Vagina (tissue), 2 donors: ENCODE measurements around the gene RFLNA.

Experiments used
- POLR2A ChIP-seq, 2 donors: fragments of 450-650 bp; IDR thresholded peaks; one replicate each; pipeline ENCODE4 v1.6.1; 2017; ENCODE audit warnings: antibody characterized with exemption in 2 of 2, mild to moderate bottlenecking in 2 of 2, moderate library complexity in 2 of 2
- POLR2AphosphoS5 ChIP-seq, 2 donors: sonication (generic); formaldehyde crosslinking; IDR thresholded peaks; one replicate each; pipeline ENCODE4 v1.9.0; 2017; ENCODE audit warnings: antibody characterized with exemption in 2 of 2, mild to moderate bottlenecking in 2 of 2, low read depth in 1 of 2; ENCODE audit not compliant: insufficient read depth in 1 of 2
- TF ChIP-seq, protein P1 (sequence below), 3 experiments: fragments of 450-650 bp in 2 of 3; fragments of 200-600 bp in 1 of 3; sonication (generic) in 1 of 3; IDR thresholded peaks; one replicate each; pipeline ENCODE4 v1.5.1; 2017 to 2019; ENCODE audit warnings: antibody characterized with exemption in 3 of 3, mild to moderate bottlenecking in 2 of 3, moderate library complexity in 2 of 3

DNA sequence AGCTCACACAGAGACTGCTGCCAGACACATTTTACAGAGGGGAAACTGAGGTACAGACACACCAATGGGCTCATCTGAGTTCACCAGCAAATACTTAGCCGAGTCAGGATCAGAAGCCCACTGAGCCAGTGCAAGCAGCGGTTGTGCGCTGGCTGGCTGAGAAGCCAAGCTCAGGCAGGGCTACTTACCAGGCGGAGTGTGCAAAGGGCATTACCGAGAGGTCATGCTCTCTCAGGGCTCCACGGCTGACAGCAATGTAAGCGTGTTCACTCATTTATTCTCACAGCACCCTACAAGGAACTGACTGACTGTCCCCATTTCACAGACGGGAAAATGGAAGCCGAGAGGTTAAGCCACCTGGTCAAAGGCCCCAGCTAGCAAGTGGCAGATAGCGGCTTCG is 63.7 kb downstream of the RFLNA start:
- TF ChIP-seq POLR2A (IDR thresholded peaks at IDR 0.05) (no peak), POLR2AphosphoS5 (IDR thresholded peaks at IDR 0.05; ENCODE audit: insufficient read depth in 1 of 2, low read depth in 1 of 2) (no peak)
- TF ChIP-seq, protein P1, sequence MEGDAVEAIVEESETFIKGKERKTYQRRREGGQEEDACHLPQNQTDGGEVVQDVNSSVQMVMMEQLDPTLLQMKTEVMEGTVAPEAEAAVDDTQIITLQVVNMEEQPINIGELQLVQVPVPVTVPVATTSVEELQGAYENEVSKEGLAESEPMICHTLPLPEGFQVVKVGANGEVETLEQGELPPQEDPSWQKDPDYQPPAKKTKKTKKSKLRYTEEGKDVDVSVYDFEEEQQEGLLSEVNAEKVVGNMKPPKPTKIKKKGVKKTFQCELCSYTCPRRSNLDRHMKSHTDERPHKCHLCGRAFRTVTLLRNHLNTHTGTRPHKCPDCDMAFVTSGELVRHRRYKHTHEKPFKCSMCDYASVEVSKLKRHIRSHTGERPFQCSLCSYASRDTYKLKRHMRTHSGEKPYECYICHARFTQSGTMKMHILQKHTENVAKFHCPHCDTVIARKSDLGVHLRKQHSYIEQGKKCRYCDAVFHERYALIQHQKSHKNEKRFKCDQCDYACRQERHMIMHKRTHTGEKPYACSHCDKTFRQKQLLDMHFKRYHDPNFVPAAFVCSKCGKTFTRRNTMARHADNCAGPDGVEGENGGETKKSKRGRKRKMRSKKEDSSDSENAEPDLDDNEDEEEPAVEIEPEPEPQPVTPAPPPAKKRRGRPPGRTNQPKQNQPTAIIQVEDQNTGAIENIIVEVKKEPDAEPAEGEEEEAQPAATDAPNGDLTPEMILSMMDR (IDR thresholded peaks at IDR 0.05): no peak
